Sciatic nerve (tissue), 2 donors: Measurements from ENCODE around the gene LIMK2. TPM values are rescaled to one million over a fixed set of nuclear protein-coding genes. Genes with fewer than 3 reads are reported as not detected.

Experiments used
- ATAC-seq: fragments of 200-7000 bp; cut with Tn5 transposase; one replicate; pipeline ENCODE4 v1.9.1; 2020; ENCODE audit warnings: mild to moderate bottlenecking, moderate library complexity
- DNase-seq: peaks from one replicate; pipeline ENCODE4 v3.0.0-alpha.2; 2020; ENCODE audit warnings: low spot score
- intact Hi-C: fragments of 100-400 bp; cut with DNase I; formaldehyde crosslinking; loops from one replicate; pipeline ENCODE4 v1.14.2; 2022
- total RNA-seq: library from RNA; stranded (reverse); fragmentation: NEBNext Ultra II Directional; extraction: Animal tissue kit (Norgen Biotek cat#: 25700); gene quantifications from one replicate; pipeline ENCODE4 v1.2.1, GENCODE V29; 2021
- donor health status: DM: no; HTN: no; CAD: no.
- donor health status: DM: no; HTN: no; CAD: no.

The LIMK2 gene
- total RNA-seq, 1 donor from 2014 or later, result 64.2 TPM

DNA sequence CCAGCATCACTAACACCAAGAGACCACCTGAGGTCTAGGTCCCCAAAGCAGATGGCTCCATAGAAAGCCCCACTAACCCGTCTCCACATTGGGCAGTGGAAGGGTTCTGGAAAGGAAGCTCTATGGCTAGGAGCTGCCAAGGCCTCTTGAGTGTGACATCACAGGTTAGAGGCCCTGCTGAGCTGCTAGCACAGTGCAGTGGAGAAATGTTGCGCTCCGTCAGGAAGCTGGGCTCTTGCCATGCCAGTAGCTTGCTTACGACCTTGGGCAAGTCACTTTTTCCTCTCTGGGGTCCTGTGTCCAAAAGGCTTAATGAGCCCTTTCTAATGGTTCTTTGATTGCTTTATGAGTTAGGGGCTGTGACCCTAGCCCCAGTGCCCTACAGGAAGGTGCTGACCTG is 69.6 kb downstream of the LIMK2 start:
- ATAC-seq (no peak), DNase-seq (no peak)
- intact Hi-C loops, result no loop called here

DNA sequence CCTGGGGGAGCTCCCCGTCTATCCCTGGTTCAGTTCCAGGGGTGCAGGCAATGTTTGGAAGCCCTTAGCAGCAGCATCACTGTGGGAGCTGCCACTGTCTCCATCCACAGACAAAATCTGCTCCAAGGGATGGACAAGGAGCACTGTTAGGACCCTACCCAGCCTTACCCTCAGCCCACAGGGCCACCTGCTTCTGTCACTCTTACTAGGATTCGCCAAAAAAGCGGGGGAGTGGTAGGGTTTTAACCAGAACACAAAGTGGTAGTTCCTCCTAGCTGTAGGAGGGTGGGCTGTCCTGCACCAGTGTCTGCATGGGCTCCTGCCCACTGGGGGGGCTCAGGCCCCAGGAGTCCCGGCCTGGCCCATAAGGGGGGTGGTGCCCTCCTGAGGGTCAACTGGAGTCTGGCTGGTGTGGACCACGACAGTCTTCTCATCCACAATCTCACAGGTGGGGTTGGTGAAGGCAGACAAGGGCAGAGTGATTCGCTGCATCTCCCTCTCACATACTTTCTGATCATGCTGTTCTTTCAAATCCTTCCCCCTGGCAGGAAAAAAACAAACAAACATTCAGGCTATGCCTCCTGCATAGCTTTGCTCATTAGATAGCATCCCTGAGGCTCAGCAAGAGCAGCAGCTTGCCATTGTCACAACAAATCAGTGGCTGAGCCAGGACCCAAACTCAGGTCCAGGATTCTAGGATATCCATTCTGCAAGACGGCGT is 70.8 kb downstream of the LIMK2 start:
- intact Hi-C loops, result no loop called here
- ATAC-seq, result no peak

DNA sequence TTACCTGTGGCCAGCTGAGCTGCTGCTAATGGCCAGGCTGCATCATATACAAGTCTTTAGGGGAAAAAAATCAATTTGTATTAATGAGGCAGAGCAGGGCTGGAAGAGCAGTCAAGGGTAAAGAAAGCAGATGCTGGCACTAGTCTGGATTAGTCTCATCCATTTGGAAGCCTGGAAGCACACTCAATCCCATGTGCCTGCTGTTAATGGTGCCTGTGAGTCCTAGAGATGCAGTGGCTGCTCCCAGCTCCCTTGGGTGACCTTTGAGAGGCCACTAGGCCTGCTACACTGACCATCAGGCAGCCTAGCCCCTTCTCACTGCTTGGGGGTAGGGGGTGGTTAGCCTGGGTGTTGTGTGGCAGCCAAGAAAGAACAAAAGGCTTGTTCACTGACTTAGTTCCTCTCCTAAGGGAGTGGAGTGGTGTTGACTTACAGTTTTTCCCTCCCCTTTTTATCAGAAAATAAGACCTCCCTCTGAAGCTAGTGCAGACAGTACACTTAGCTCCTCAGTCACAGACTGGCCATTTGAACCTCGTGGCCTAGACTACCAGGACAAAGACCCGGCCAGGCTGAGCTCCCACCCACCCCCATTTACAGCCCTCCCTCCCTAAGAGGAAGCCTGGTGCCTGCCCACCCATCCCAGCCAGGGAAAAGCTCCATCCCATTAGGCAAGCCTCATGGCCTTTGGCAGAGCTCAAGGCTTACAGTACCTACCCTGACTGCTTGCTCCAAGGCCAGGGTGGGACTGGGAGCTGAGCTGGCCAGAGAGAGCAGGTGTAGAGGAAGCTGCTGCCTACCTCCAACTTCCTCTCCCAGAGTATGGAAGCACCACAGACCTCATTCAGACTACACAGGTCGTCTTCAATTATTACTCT is 72.4 kb downstream of the LIMK2 start:
- intact Hi-C loops, result no loop called here
- peak; percentile 22 for ATAC-seq
- no peak for DNase-seq

More for the DNA sequence above, 70.8 kb downstream of the LIMK2 start:
- no peak for DNase-seq

DNA sequence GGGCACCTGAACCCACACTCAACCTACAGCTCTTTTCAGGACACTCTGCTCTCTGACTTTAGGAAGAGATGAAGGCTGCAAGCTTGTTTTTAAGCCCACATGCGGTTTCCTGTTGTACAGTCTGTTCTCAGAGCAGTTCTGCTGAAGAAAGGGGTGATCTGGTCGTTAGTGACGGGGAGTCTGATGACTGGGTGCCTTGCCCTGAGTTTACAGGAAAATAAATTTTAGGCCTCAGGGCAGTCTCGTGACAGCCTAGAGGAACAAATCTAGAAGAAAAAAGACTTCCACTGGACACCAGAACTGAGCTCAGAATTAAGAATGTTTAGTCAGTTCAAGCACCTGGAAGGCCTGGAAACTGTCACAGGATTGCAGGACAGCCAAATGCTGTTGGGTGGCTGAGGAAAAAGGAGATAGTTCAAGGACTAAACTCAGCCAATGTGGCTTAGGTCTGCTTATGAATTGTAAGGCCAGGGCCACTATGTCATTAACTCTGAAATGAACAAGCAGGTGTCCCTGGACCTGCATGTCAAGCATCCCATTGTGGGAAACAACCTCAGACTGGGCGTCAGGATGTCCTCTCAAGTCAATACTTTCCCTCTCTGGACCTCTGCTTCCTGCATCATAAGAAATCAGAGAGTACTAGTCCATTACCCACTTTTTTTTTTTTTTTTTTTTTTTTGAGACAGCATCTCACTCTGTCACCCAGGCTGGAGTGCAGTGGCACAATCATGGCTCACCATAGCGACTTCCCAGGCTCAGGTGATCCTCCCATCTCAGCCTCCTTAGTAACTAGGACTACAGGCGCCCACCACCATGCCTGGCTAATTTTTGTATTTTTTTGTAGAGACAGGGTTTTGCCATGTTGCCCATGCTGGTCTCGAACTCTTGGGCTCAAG is 74.5 kb downstream of the LIMK2 start:
- ATAC-seq (no peak), DNase-seq (no peak)
- intact Hi-C loops, result no loop called here

DNA sequence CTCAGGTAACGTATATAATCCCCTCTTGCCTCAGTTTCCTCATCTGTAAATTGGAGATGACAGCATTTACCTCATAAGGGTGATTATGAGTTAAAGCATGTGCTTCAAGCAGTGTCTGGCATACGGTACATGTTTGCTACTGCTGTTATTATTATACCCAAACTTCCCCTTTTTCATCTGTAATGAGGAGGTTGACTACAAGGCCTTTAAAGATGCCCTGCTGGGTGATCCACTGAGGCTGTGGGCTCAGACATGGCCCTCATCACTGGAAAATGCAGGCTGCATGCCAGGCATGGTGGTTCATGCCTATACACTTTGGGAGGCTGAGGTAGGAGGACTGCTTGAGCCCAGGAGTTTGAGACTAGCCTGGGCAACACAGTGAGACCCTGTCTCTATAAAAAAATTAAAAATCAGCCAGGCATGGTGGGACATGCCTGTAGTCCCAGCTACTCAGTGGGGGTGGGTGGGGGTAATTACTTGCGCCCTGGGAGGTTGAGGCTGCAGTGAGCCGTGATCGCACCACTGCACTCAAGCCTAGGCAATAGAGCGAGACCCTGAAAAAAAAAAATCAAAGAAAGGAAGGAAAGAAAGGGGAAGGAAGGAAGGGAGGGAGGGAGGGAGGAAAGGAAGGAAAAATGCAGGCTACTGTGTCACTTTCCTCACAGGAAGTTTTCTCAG is 75.9 kb downstream of the LIMK2 start:
- no peak for ATAC-seq
- intact Hi-C loops, result no loop called here
- DNase-seq, result no peak

DNA sequence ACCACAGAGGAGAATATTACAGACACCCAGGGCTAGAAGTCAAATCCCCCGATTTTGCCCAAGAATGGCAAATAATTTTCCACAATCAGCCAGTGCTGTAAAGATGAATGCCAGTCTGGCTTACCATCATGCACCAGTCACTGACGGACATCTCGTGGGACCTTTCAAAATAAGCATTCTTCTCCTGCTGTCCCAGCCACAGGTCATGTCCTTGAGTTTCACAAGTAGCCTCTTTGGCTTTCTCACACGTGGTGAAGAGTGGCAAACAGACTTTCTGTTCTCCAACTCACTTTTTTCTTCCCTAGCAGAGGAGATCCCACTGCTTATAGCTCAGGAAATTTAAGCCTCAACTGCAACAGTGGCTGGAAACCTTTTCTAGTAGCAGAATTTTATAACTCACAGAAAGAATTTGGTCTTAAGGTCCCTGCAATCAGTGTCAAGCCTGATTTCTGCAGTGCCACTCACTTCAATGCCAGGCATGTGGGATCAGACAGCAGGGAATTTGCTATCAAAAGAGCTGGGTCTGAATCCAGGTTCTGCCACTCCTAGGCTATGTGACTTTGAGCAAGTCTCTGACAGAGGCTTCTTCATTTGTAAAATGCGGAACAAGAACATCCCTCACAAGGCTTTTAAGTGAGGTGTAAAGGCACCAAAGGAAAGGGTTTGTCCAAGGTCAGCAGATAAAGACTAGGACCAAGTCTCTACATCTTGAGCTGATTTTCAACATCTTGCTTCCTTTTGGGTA is 76.6 kb downstream of the LIMK2 start:
- intact Hi-C loops, result no loop called here
- no peak for DNase-seq
- ATAC-seq, result no peak

DNA sequence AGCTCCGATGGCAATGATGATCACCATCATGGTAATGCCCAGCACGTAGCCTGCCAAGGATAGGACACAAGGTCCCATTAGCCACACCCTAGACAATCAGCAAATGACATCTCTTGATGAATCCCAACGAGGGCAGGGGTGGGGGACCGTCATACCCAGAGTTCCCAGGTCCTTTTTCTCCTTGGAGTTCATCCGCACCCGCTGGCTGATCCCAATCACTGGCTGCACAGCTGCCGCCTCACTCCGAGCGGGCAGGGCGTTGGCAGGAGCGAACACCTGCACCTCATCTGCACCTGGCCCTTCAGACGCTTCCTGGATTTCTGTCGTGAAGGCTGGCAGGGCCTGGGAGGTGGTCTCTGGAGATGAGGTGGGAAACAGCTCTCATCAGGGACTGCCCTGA is 77.2 kb downstream of the LIMK2 start:
- DNase-seq, result no peak
- intact Hi-C loops, result no loop called here
- no peak for ATAC-seq

DNA sequence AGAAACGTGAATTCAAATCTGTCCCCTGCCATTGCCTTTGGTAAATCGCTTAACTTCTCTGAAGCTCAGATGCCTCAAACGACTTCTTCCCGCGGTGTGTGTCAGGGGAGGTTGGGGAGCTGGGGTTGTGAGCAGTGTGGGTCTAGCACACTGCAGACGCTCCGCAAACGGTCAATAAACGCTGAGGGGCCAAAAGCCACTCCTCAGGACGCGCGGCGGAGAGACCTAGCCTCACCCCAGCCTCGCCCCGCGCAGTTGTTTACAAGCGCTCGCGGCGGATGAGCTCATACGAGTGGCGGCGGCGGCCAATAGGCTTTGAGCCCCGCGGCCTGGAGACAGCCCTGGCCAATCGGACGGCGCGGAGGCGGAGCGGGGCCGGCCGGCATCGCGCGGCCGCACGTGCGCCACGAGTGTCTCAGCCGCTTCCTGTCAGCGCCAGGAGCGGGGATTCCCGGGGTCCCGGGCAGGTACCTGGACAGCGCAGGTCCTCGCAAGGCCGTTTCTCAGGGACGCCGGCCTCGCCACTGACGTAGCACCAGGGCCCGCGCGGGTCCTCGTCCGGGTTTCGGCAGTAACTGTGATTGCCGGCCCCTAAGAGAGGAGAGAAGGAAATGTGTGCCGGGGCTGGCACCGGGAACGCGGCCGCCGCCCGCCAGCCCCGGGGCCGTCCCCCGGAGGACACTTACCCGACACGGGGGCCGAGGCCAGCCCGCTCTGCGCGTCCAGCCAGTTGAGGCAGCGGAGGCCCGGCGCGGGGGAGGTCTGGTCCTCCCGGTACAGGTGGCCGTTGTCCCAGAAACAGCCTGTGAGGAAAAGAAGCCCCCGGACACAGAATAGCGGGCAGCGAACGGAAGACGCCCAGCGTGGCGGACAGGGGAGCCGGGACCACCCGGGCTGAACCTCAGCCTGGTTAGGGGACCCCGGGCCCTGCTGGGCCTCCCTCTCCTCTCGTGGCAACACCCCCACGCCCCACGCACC is 78.7 kb downstream of the LIMK2 start:
- intact Hi-C loops, result no loop called here
- DNase-seq (peak; percentile 97), ATAC-seq (peak; percentile 95)

DNA sequence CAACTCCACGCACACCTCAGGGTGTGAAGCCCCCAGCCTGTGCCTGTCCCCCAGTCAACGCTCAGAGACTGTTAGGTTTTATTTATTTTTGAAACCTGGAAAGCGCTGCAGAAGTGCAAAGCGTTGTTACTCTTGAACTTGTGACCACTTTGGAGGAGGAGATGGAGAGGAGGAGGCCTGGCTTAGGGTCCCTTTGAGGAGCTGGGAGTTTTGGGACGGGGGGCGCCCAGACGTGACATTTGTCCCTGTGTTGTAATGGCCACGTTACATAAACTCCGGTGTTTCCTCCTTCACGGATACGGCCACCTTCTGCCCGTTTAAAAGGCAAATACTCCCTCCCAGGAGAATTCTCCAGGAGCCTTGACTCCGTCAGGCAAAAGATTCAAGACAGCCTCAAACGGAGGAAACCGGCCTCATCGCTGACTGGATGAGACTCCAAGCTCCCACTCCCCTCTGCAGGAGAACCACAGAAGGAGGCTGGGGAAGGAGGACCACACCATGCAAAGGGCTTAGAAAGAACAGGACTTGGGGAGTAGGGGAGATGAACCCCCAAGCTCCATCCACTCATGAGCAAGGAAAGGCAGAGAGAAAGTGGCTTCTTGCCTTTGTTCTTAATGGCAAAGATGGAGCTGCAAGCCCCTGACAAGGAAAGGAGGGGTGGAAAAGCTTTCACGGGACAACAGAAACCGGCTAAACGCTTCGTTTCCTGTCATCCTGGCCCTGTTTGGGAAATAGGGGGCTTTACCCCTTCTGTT is 79.6 kb downstream of the LIMK2 start:
- DNase-seq (no peak), ATAC-seq (no peak)
- intact Hi-C loops, result no loop called here

DNA sequence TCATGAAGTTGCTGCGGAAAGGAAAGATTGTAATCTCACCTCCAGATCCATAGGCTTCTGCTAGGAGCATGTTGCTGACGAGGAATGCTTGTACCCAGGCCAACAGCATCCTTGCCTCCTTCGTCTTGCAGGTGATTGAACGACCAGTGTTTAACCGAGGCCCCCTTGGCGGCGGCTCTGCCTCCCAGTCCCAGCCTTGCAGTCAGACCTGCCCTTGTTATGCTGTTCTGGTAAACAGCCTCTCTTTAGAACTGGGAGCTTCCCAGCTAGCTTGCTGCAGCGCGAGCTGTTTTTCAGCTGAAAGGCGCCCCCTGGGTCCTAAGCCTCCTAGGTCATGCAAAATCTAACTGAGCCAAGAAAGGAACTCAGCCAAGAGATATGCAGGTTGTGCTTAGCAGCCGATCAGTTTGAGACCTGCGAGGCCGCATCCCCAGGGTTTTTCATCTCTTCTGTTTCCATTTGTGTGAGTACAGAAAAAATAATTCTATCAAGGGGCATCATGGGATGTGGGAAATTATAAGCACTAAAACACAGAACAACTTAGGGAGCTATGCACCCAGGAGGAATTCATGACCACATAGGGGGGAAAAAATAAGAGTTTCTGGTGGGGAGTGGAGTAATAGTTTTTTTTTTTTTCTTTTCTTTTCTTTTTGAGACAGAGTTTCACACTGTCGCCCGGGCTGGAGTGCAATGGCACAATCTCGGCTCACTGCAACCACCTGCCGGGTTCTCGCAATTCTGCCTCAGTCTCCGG is 80.3 kb downstream of the LIMK2 start, which contains the start of gene PIK3IP1:
Gene PIK3IP1, minus strand, starts transcription at position 253 of the 754 bp plus-strand sequence. Its CDS starts 144 bp downstream, at position 109.
- intact Hi-C loops, result no loop called here
- ATAC-seq (peak; percentile 80), DNase-seq (peak; percentile 93)

DNA sequence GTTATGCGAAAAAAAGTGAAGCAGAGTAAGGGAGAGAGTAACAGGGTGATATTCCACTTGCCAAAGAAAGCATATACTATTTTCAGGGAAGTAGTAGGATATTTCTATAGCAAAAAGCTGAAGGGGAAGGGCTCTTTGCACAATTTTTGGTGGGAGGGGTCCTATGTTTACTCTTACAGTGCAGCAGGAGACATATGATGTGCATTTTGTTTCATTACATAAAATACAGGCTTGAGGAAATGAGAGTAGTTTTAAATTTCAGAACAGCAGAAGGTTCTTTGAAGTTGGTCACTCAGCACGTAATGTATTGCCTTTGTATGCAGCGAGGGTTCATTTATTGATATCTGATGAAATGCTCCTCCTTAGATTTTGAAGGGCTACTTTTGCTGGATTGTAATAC is 83.3 kb downstream of the LIMK2 start:
- ATAC-seq (no peak), DNase-seq (no peak)
- intact Hi-C loops, result no loop called here

DNA sequence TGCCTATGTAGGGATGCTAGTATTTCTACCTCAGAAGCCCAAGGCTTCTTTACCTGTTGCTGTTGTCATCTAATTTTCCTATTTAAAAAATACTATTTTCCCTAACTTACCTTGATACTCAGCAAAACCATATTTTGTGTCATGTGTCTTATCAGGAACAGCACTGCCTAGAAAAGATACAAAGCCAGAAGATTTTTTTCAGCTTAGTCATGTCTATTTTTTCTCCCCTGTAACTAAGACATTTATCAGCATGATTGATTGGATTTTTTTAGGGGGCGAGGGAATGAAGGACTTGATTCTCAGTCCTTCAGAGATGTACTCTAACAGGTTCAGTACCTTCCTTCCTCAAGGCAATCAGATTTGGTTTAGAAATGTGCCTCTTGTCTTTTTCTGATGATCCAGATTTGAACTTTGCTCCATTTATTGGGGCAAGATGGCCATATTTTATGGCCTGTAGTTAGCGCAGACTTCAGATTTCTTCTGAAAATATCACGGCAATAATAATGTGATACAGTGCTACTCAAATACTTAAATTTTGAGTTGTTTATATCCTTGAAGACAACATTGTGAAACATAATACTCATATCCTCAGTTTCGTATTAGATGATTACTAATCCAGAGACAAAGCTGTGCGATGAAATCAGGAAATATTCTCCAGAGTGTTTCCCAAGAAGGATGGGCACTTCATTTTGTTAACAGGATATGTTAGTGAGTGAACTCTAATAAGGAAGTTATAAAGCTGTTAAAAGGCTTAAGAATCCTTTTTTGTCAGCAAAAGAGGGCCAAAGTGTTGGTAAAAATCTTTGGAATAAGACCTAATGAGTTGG is 83.9 kb downstream of the LIMK2 start:
- DNase-seq (no peak), ATAC-seq (peak; percentile 28)
- intact Hi-C loops, result no loop called here

DNA sequence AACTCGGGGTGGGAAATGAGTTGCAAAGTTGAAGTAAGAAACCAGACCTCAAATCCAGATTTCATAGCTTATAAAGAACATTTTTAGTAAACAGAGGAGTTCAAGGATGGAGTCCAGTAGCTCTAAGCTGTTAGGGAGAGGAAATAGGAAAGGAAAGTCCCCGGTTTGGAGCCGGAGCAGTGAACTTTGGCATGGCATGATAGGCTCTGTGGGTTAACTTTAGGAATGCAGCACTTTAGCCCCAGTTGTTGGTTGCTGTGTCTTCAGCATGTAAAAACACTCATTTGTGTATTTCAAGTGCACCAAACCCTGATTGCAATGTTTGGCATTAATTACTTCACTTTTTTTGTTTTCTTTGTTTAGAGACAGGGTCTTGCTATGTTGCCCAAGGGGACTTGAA is 88.8 kb downstream of the LIMK2 start:
- DNase-seq (no peak), ATAC-seq (no peak)
- intact Hi-C loops, result no loop called here

DNA sequence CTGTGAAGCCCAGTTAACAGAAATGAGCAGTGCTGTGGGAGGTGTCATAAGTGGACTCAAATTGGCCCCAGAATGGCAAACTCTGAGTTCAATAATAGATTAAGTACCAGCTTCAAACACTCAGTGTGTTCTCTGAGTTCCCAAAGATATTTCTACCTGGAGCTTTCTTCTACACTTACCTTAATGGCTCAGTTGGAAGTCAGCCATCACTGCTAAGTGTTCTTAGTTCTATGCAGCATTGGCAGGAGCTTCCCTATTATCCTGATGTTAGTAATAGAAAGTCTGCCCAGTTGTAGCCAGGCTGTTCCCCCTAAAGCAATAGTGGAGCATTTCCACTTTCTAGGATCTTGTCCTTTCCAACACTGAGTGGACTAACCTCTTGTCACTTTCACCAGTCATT is 89.9 kb downstream of the LIMK2 start:
- no peak for ATAC-seq
- DNase-seq, result no peak
- intact Hi-C loops, result no loop called here

DNA sequence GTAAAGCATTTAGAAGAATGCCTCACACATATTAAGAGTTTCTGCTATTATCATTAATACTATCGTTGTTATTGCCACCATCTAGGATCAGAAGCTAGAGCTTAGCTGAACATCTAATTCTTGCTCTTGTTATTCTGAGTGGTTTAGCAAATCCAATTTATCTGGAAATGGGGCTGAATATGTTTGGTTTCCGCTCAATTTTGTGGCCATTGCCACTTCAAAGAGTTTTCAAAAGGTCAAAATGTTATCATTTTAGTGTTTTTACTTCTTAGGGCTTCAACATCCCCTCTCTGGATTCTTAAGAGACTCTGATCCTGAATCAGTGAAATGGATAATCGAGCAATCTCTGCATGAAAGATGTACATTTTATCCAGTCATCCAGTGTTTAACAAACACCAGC is 90.4 kb downstream of the LIMK2 start:
- DNase-seq (no peak), ATAC-seq (no peak)
- intact Hi-C loops, result no loop called here
